ENCODE measurements around the gene LAMA3. TPM values are rescaled to one million over a fixed set of nuclear protein-coding genes. Genes with fewer than 3 reads are reported as not detected.
A peak's percentile ranks its signal among the peaks of the same experiment; 100 is the strongest.

LAMA3 gene
- total and polyA plus RNA-seq, 2 of the 13 experiments (the other 11 are each of a cell fraction or from before 2014, with no cell fraction given): 0.45 to 2.2 TPM

GRCh38 chr18:23883277-23883790 lies 194.1 kb downstream of the LAMA3 start (continued):
- TF ChIP-seq RERE (CRISPR knock-in tag; IDR thresholded peaks at IDR 0.05; ENCODE audit: low read depth) (no peak), SNAI1 (CRISPR knock-in tag; IDR thresholded peaks at IDR 0.05; ENCODE audit: borderline replicate concordance) (no peak), SIX1 (CRISPR knock-in tag; IDR thresholded peaks at IDR 0.05; ENCODE audit: borderline replicate concordance) (no peak), AFF4 (CRISPR knock-in tag; IDR thresholded peaks at IDR 0.05) (no peak), POGZ (CRISPR knock-in tag; IDR thresholded peaks at IDR 0.05) (no peak), CHD2 (IDR thresholded peaks at IDR 0.05; ENCODE audit: low read depth, low read length) (no peak), MAF1 (CRISPR knock-in tag; IDR thresholded peaks at IDR 0.05; ENCODE audit: borderline replicate concordance) (no peak), KDM1A (CRISPR knock-in tag; IDR thresholded peaks at IDR 0.05) (peak; percentile 43; the same call in 1 of the 2 replicates), DR1 (CRISPR knock-in tag; IDR thresholded peaks at IDR 0.05) (no peak), HOXD1 (CRISPR knock-in tag; IDR thresholded peaks at IDR 0.05) (0 out of 2 replicates have a peak, but pooled peaks have one; percentile 26), ZNF891 (CRISPR knock-in tag; IDR thresholded peaks at IDR 0.05) (no peak), EED (CRISPR knock-in tag; IDR thresholded peaks at IDR 0.05) (no peak), ZNF550 (CRISPR knock-in tag; IDR thresholded peaks at IDR 0.05; ENCODE audit: borderline replicate concordance) (no peak), SKI (IDR thresholded peaks at IDR 0.05; ENCODE audit: partially characterized antibody) (peak; percentile 32), SKIL (CRISPR knock-in tag; IDR thresholded peaks at IDR 0.05; ENCODE audit: borderline replicate concordance) (no peak), ZBTB37 (CRISPR knock-in tag; IDR thresholded peaks at IDR 0.05) (no peak), ZNF460 (CRISPR knock-in tag; IDR thresholded peaks at IDR 0.05; ENCODE audit: borderline replicate concordance) (no peak), NFATC3 (CRISPR knock-in tag; IDR thresholded peaks at IDR 0.05) (no peak)
